Panc1 (cell line): ENCODE data around the gene LZTS2.

Experiments
- POLR2AphosphoS5 ChIP-seq: IDR thresholded peaks from 2 replicates; pipeline ENCODE4 v1.6.1; 2012; ENCODE audit warnings: mild to moderate bottlenecking, low read depth, low read length, moderate library complexity
- SIN3A ChIP-seq: IDR thresholded peaks from 2 replicates; pipeline ENCODE4 v1.6.1; 2012; ENCODE audit warnings: low read depth, mild to moderate bottlenecking, low read length, moderate library complexity, borderline replicate concordance; ENCODE audit not compliant: insufficient read depth
- TF ChIP-seq, protein P1 (sequence below): fragments of 450-650 bp; IDR thresholded peaks from 2 replicates; pipeline ENCODE4 v1.5.1; 2017; ENCODE audit warnings: mild to moderate bottlenecking
- TF ChIP-seq, protein P2 (sequence below), 2 experiments: IDR thresholded peaks; 2 replicates each; pipeline ENCODE4 v1.6.1; 2011 to 2012; ENCODE audit warnings: low read depth in 2 of 2, control low read depth in 1 of 2, low read length in 1 of 2, mild to moderate bottlenecking in 1 of 2, moderate library complexity in 1 of 2; ENCODE audit not compliant: insufficient read depth in 1 of 2

DNA sequence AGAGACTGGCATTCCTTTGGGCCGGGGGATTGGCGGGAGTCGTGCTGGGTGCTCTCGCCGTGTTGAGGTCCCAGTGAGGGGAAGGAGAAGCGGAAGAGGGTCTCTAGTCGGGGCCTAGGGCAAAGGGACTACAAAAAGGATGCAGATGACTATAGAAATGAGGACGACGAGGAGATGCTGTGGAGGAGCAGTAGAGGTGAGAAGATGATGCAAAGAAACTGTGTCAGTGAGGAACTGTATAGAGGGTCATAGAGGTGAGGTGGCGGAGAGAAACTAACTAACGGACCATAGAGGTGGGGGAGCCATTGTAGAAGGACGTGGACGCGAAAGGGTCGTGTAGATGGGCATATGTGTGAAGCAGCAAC is 11.9 kb upstream of the LZTS2 start:
- TF ChIP-seq, protein P1, sequence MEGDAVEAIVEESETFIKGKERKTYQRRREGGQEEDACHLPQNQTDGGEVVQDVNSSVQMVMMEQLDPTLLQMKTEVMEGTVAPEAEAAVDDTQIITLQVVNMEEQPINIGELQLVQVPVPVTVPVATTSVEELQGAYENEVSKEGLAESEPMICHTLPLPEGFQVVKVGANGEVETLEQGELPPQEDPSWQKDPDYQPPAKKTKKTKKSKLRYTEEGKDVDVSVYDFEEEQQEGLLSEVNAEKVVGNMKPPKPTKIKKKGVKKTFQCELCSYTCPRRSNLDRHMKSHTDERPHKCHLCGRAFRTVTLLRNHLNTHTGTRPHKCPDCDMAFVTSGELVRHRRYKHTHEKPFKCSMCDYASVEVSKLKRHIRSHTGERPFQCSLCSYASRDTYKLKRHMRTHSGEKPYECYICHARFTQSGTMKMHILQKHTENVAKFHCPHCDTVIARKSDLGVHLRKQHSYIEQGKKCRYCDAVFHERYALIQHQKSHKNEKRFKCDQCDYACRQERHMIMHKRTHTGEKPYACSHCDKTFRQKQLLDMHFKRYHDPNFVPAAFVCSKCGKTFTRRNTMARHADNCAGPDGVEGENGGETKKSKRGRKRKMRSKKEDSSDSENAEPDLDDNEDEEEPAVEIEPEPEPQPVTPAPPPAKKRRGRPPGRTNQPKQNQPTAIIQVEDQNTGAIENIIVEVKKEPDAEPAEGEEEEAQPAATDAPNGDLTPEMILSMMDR = no peak
- no peak for TF ChIP-seq POLR2AphosphoS5
- no peak for TF ChIP-seq SIN3A
- TF ChIP-seq, protein P2, sequence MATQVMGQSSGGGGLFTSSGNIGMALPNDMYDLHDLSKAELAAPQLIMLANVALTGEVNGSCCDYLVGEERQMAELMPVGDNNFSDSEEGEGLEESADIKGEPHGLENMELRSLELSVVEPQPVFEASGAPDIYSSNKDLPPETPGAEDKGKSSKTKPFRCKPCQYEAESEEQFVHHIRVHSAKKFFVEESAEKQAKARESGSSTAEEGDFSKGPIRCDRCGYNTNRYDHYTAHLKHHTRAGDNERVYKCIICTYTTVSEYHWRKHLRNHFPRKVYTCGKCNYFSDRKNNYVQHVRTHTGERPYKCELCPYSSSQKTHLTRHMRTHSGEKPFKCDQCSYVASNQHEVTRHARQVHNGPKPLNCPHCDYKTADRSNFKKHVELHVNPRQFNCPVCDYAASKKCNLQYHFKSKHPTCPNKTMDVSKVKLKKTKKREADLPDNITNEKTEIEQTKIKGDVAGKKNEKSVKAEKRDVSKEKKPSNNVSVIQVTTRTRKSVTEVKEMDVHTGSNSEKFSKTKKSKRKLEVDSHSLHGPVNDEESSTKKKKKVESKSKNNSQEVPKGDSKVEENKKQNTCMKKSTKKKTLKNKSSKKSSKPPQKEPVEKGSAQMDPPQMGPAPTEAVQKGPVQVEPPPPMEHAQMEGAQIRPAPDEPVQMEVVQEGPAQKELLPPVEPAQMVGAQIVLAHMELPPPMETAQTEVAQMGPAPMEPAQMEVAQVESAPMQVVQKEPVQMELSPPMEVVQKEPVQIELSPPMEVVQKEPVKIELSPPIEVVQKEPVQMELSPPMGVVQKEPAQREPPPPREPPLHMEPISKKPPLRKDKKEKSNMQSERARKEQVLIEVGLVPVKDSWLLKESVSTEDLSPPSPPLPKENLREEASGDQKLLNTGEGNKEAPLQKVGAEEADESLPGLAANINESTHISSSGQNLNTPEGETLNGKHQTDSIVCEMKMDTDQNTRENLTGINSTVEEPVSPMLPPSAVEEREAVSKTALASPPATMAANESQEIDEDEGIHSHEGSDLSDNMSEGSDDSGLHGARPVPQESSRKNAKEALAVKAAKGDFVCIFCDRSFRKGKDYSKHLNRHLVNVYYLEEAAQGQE (IDR thresholded peaks at IDR 0.05; ENCODE audit: insufficient read depth in 1 of 2, low read depth in 2 of 2, low read length in 1 of 2) = no peak
